GM12892 (cell line): ENCODE measurements around the gene C12orf76. TPM values are rescaled to one million over a fixed set of nuclear protein-coding genes. Genes with fewer than 3 reads are reported as not detected.
"Not testable (repeated sequence)": the region's sequence is repeated elsewhere in the genome, so short reads cannot be mapped to it uniquely, and the experiment has no call there.

Experiments used
- DNase-seq: peaks from one replicate; pipeline ENCODE4 v3.0.0; 2011; ENCODE audit not compliant: insufficient read length
- FAIRE-seq: peaks from 2 replicates; lab custom pipeline; 2011; peaks lifted over from hg19 to GRCh38; lab: Jason Lieb, UNC
- POLR2A ChIP-seq: IDR thresholded peaks from 2 replicates; pipeline ENCODE4 v1.6.1; 2011; ENCODE audit warnings: low read depth, low read length, control low read depth
- POLR2AphosphoS5 ChIP-seq: IDR thresholded peaks from 2 replicates; pipeline ENCODE4 v1.6.1; 2011; ENCODE audit warnings: low read depth, low read length, control low read depth
- TAF1 ChIP-seq: IDR thresholded peaks from 2 replicates; pipeline ENCODE4 v1.6.1; 2011; ENCODE audit warnings: low read depth, mild to moderate bottlenecking, control low read depth, low read length, borderline replicate concordance
- polyA plus RNA-seq: library from polyadenylated mRNA; unstranded; fragments of >200 nt; gene quantifications from one replicate; pipeline ENCODE4 v1.2.1, GENCODE V29; 2012; ENCODE audit warnings: missing spikeins, inconsistent platforms; ENCODE audit not compliant: missing spikeins

C12orf76 gene, protein sequence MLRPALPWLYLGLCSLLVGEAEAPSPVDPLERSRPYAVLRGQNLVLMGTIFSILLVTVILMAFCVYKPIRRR
- 14.7 TPM for polyA plus RNA-seq

DNA sequence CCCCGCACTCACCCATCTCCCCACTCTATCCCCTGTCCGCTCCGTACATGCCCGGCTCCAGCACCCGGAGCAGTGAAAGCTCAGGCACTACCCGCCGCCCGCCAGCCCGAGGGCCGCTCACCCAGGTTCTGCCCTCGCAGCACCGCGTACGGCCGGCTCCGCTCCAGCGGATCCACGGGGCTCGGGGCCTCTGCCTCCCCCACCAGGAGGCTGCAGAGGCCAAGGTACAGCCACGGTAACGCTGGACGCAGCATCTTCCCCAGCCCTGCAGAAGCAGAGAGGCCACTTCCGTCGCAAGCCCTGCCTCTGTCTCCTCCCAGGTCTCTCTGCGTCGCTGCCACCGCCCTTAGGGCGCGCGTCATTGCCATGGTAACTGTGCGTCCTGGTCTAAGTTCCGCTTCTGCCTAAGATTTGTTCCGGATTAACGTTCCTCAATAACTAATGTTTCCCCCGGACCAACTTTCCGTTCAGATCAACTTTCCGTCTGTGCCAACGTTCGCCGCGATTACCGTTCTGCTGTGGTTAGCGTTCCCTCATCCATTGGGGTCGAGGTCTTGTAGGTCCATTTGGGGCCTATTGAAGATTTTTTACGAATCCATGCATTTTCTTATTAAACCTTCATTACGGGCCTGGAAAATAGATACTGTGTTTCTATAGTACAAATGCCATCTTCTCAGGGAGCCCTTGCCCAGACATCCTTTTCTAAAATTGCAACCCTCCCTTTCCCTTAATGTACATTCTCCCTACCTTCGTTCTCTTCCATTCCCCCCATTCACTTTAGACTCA lies at the start of gene C12orf76:
Gene C12orf76, minus strand, starts transcription at position 281 of the 786 bp plus-strand sequence. Its CDS starts 27 bp downstream, at position 254.
- TF ChIP-seq TAF1 (peak; percentile 60; the same call in 1 of the 2 replicates), POLR2A (peak; percentile 81; the same call in 1 of the 2 replicates), POLR2AphosphoS5 (peak; percentile 71)
- FAIRE-seq (peak; percentile 99), DNase-seq (peak; percentile 84)

DNA sequence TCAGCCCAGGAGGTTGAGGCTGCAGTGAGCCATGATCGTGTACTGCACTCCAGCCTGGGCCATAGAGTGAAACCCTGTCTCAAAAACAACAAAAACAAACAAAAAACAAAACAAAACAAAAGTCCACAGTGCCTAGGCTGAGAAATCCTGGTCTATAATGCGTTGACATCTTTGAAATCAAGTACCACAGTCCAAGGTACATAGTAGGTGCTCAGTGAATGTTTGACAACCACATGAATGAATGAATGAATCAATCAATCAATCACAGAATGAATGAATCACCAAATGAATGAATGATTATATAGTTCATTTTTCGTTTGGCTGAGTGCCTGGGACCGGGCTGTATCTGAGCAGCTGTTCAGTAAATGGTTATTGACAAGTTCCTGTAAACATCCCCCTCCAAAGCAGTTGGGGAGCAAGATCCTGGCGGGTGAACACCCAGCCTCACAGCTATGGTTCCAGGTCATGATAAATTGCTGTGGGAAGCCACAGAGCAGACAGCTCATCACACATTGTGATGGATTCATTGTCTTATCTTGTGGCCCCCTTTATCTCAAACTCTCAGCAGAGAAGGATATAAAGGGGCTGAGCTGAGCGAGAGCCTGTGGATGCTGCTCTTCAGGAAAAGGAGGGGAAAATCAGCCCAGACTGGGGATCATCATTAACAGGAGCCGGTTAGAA lies 45.4 kb upstream of the C12orf76 start:
- no peak for FAIRE-seq

DNA sequence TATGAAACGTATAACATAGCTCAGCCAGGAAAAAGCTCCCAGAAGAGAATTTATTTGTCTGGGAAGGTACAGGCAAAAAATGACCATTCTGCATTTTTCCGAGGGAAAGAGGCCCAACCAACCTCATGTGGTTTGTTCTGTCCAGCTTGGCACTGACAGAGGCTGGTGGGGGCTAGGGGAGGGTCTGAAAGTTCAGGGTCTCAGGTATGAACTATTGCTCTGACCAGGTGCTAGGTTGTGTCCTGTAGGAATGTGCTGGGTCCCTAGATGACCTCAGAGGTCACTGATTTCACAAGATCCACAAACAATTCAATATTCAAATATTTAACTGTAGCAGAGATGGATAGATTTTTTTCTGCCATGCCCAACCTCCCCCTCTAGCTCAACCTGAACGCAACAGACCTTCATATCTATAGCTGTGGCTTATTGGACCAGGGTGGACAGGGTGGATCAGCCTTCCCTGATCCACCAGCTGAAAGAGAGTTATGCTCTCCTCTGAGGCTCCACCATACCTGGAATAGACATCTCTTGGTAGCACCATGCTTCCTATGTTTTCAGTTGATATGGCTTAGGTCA lies 42.9 kb upstream of the C12orf76 start:
- TF ChIP-seq POLR2A (no peak), TAF1 (no peak), POLR2AphosphoS5 (no peak)
- no peak for DNase-seq
- no peak for FAIRE-seq

More for the DNA sequence above, 45.4 kb upstream of the C12orf76 start:
- no peak for DNase-seq
- TF ChIP-seq POLR2AphosphoS5 = no peak
- TF ChIP-seq POLR2A = no peak
- no peak for TF ChIP-seq TAF1

DNA sequence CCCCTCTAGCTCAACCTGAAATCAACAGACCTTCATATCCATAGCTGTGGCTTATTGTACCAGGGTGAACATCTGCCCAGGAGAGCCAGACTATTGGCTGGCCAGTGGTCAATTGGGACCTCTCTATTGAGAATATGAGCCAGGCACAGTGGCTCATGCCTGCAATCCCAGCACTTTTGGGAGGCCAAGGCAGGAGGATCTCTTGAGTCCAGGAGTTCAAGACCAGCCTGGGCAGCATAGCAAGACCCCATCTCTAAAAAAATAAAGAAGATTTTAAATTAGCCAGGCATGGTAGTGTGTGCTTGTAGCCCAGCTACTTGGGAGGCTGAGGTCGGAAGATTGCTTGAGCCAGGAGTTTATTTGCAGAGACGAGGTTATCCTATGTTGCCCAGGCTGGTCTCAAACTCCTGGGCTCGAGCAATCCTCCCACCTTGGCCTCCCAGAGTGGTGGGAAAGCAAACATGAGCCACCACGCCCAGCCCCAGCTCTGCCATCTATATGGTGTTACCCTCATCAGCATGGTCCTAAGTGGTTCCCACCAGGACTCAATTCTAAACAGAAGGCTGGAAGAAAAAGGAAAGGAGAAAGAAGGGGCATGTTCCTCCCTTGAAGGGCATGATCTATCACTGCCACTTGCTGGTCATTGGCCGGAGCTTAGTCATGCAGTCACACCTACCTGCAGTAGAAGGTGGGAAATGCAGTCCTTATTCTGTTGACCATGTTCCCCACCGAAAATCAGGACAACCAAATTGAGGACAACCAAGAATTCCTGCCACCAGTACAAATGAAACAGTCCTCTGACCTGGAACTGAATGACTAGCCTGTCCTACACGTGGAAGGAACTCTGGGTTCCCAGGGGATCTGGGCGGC lies 42.2 kb upstream of the C12orf76 start:
- no peak for DNase-seq
- TF ChIP-seq POLR2A (no peak), POLR2AphosphoS5 (no peak), TAF1 (no peak)
- FAIRE-seq = no peak

DNA sequence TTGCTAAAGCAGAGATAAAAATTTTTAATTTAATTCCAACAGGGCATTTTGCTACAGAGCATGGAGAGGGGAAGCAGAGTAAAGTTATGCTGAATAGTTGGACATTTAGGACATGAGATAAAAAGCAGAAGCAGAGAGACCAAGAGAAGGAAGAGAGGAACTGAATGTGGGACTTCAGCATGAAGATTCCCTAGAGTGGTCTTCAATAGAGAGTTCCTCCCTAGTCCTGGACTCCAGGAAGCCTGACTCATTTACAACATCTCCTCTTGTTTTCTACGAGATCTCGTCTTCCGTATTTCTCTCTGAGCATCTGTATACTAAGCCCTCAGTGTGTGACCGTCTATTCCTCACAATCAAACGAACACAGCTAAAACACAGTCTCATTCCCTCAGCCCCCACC lies 40.6 kb upstream of the C12orf76 start:
- FAIRE-seq (no peak), DNase-seq (no peak)
- no peak for TF ChIP-seq POLR2A
- TF ChIP-seq TAF1 = no peak
- no peak for TF ChIP-seq POLR2AphosphoS5

DNA sequence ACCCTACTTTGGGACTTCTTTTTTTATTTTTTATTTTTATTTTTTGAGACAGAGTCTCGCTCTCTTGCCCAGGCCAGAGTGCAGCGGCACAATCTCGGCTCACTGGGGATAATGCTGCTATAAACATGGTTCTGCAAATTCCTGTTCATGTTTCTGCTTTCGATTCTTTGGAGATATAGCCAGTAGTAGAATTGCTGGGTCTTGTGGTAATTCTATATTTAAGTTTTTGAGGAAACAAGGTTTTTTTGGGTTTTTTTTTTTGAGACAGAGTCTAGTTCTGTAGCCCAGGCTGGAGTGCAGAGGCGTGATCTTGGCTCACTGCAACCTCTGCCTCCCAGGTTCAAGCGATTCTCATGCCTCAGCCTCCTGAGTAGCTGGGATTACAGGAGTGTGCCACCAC lies 39.9 kb upstream of the C12orf76 start:
- not testable (repeated sequence) for FAIRE-seq, DNase-seq

DNA sequence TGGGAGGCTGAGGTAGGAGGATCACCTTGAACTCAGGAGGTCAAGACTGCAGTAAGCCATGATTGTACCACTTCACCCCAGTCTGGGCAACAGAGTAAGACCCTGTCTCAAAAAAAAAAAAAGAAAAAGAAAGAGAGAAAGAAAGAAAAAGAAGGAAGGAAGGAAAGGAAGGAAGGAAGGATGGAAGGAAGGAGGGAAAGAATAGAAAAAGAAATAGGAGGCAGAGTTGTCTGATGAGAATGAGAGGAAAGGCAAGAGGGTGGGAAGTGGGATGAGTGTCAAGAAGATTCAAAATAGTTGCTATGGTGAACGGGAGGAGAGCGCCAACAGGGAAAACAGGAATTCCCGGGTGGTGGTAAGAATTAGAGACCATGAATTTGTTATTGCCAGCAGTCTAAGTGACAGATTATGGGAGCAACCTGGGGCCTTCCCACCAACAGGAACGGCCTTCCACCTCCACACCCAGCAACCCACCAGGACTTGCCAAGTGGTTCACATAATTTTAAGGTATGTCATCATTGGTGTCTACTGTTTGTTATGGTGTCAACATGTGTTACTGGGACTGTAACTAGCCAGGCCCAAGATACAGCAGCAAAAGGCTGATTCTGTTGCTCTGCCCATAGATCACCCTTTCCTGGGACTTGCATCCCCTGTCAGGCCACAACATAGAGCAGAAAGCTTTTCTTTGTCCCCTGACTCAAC lies 36.1 kb upstream of the C12orf76 start:
- DNase-seq (no peak), FAIRE-seq (no peak)
- TF ChIP-seq TAF1 (no peak), POLR2A (no peak), POLR2AphosphoS5 (no peak)

DNA sequence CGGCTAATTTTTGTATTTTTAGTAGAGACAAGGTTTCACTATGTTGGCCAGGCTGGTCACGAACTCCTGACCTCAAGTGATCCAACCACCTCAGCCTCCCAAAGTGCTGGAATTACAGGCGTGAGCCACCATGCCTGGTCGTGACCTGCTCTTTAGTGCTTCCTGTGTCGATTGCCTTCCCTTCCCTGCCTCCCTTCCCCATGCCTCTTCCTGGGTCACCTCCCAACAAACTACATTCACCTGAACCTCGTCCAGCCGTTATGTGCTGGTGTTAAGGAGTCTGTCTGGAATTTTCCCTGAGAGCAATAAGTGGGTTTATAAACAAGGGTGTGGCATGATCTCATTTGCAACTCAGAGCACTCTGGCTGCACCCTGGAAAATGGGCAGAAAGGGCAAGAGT lies 32.1 kb upstream of the C12orf76 start:
- TF ChIP-seq POLR2AphosphoS5 (no peak), TAF1 (no peak), POLR2A (no peak)
- FAIRE-seq (no peak), DNase-seq (no peak)

DNA sequence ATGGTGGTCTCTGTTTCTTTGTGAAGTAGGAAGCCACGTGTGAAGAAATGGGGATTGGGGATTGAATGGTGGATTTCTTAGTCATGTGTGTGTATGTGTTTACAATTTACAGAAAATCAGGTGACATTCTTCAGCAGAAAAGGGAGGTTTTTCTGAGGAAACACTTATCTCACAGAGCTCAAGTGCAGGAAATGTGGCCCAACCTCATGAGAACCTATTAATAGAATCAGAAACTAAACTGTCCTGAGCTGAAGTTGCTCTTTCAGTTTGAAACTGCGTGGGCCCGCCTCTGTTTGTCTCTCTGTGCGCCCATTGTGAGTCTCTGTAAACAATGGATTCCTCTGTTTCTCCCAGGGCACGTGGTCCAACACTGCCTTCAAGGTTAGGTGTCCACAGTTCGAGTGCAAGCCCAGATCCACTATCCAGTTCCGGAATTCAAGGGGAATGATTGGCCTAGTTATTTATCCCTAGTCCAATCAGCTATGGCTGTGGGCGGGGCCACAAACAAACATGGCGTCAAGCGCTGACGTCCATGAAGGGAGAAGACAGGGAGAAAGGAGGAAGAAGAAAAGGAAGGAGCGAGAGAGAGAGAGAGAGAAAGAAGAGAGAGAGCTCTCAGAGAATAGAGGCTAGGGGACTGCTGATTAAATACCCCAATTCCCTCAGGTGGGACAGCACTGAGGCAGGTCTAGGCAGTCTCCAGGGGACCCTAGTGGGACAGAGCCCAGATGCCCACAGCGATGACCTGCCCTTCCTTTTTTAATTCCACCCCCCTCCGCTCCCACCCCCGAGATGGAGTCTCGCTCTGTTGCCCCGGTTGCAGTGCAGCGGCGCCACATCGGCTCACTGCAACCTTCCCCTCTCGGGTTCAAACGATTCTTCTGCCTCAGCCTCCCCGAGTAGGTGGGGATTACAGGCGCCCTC lies 31.4 kb upstream of the C12orf76 start:
- TF ChIP-seq TAF1 (peak; percentile 36; the same call in 1 of the 2 replicates), POLR2A (peak; percentile 46; the same call in 1 of the 2 replicates), POLR2AphosphoS5 (no peak)
- DNase-seq (peak; percentile 64), FAIRE-seq (peak; percentile 96)
